GM10847 (cell line): ENCODE data around the gene CCDC92B.

Source experiments
- POLR2A ChIP-seq: IDR thresholded peaks from 2 replicates; pipeline ENCODE4 v1.6.1; 2011; ENCODE audit not compliant: insufficient read length; ENCODE audit errors: extremely low read depth

Gene CCDC92B

GRCh38 chr17:2782055-2782454 lies 32.6 kb upstream of the CCDC92B start:
- no peak for TF ChIP-seq POLR2A

GRCh38 chr17:2780931-2781454 lies 31.5 kb upstream of the CCDC92B start:
- TF ChIP-seq POLR2A, result no peak

- TF ChIP-seq POLR2A, result no peak
Observed at GRCh38 chr17:2780256-2780655, 30.8 kb upstream of the CCDC92B start.

GRCh38 chr17:2779545-2779944 lies 30.1 kb upstream of the CCDC92B start:
- TF ChIP-seq POLR2A, result no peak

GRCh38 chr17:2778489-2778888 lies 29.0 kb upstream of the CCDC92B start:
- TF ChIP-seq POLR2A, result no peak

GRCh38 chr17:2777242-2777867 lies 27.9 kb upstream of the CCDC92B start:
- no peak for TF ChIP-seq POLR2A

GRCh38 chr17:2776589-2777241 lies 27.3 kb upstream of the CCDC92B start:
- no peak for TF ChIP-seq POLR2A

- TF ChIP-seq POLR2A, result no peak
Observed at GRCh38 chr17:2775206-2775605, 25.8 kb upstream of the CCDC92B start.

- TF ChIP-seq POLR2A, result no peak
Observed at GRCh38 chr17:2770129-2770528, 20.7 kb upstream of the CCDC92B start.

- no peak for TF ChIP-seq POLR2A
Observed at GRCh38 chr17:2758870-2759269, 9.4 kb upstream of the CCDC92B start.

- no peak for TF ChIP-seq POLR2A
Observed at GRCh38 chr17:2755891-2756724, 6.7 kb upstream of the CCDC92B start.

GRCh38 chr17:2751491-2751890 lies 2.0 kb upstream of the CCDC92B start:
- TF ChIP-seq POLR2A, result no peak

- no peak for TF ChIP-seq POLR2A
Observed at GRCh38 chr17:2750721-2751120, 1.3 kb upstream of the CCDC92B start.

- no peak for TF ChIP-seq POLR2A
Observed at GRCh38 chr17:2749784-2750181, 331 bp upstream of the CCDC92B start.

- TF ChIP-seq POLR2A, result no peak
Observed at GRCh38 chr17:2745317-2746037, 4.0 kb downstream of the CCDC92B start.

- TF ChIP-seq POLR2A, result no peak
Observed at GRCh38 chr17:2737693-2738092, 11.8 kb downstream of the CCDC92B start.

GRCh38 chr17:2736956-2737355 lies 12.5 kb downstream of the CCDC92B start:
- TF ChIP-seq POLR2A, result no peak
